CD4-positive, alpha-beta T cell treated with Interleukin-6 at 100 ng/mL for 8 hours (primary cell): ENCODE measurements around the gene SMOC2.

ENCODE experiments used
- DNase-seq: peaks from one replicate; pipeline ENCODE4 v3.0.0-alpha.2; 2020; ENCODE audit warnings: mixed read lengths, low spot score

SMOC2 gene

DNA sequence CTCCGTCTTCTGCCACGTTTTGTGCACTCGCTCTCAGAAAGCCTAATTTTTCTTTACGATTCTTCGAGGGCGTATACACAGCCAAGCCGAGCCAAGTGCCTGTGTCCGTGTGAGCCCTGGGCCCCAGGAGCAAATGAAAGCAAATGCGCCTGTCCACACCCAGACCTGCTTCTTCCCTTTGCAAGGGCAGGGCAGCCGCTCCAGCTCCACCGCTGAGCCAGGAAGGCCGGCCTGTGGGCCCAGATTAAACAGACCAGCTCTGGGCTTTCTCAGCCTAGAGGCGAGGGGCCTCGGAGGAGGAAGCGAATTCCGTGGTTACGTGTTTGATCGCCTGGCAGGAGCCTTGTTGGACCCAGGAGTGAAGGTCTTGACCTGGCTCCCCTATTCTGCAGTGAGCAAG is 184.6 kb downstream of the SMOC2 start:
- DNase-seq = no peak

DNA sequence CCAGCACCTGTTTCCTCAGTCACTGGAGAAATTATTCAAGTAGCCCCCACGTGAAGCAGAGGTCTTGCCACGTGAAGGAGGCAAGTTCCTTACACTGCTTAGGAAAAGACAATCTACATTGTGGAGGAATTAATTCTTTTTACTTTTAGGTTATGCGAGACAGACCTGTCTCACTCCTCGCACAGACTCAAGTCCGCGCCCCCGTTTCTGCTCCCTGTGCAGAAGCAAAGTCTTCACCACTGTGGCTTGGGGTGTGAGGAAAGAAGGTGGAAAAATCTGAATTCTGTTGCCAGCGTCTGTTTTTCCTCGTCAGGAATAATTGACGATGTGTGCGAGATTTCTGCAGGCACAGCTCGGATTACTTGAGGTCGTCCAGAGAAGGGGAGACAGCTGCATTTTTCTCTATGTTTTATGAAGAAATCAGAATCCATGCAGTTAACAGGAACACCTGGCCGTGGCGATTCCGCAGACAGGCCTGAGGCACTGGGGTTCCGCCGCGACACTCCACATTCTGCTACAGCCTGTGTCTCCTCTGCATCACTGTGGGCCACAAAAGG is 185.1 kb downstream of the SMOC2 start:
- no peak for DNase-seq

DNA sequence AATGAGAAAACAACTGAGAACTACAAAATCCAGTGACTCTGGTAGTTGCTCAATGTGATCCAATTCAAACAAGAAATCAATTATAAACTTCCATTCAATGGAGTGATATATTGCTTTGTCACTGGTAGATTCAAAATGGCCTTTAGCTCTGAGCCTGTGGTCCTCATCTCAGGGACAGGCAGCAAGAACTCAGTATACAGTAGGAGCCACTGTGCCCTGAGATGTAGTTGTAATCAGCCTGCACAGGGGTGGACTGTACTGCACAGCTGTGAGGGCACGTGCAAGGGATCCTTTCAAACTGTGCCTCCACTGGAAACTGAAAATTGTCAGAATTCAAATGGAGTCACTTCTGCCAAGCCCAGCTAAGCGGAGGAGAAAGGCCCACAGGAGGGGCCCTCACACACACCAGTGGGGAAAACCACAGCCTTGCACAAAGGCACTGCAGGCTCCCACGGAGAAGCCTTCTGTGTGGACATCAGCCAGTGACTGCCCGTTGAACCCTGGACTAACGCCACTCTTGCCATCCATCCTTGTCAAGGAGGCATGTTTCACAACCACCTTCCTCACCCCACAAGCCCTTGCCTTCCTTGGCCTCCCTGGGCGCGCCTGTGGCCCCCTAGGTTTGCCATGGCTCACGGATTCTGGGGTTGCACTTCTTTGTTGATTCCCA is 186.7 kb downstream of the SMOC2 start:
- DNase-seq = no peak

DNA sequence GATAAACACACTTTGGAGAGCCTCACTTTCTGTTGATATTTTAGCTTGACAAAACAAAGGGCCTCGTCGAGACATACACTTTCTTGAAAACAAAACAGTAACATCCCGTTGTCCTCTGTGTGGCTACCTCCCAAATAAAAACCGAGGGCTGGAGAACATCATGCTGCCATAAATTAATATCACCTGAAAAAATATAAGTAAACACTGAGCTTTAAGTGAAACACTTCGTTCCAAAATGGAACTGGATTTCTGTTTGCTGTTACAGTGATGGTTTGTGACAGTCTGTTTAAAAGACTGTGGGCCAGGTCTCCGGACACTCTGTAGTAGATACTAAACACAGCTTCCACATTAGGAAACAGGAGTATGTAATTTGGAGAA is 187.2 kb downstream of the SMOC2 start:
- no peak for DNase-seq

DNA sequence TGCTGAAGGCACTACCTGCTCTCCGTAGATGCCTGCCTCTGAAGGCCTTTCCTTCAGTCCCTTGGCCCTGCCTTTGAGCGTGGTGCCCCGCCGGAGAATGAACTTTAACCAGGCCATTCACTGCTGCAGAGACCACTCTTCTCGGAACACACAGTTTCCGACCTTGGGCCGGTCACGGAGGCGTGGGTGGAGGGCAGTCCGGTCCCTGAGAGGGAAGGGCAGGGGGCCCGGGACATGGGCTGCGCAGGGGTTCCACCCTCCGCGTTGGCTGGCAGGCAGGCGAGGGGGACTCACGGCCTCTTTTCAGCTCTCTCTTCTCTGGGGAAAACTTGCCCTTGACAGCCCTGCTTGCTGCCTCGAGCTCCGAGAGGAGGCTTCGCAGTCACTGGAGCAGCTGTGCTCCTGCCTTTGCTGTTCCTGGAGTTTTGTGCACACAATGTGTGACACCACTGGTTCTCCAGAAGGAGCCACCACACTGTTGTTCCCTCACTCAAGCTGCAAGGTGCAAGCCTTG is 187.8 kb downstream of the SMOC2 start:
- no peak for DNase-seq

DNA sequence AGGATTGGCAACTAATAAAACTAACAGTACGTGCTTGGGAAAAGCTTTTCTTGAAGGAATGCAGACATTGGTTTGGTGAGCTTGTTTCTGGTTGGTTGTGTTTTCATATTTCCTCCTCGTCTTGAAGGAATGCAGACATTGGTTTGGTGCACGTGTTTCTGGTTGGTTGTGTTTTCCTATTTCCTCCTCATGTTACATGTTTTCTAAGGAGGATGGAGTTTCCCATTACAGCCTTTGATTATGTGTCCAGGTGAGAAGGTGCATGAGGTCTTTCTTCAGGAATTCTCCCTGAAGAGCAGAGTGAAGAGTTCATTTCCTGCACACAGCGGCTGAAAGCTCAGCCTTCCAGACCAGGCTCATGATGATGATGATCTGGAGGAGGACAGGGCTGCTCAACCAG is 190.6 kb downstream of the SMOC2 start:
- DNase-seq = no peak

DNA sequence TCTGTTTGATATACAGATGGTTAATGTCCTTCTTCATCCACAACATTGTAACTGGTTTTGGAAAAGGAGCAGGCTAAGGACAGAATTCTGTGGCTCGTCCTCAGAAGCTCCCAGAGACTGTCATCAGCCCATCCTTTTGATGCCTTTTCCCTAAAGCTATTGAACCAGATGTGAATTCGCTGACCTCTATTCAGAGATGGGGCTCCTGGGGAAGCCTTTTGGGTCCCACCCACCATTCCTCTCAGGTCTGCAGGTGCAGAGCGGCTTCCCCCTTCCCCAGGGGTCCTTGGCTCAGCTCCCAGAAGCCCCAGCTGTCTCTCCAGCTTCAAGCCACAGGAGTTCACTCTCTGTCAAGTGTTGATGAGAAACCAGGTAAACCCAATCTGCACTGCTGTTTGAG is 191.7 kb downstream of the SMOC2 start:
- no peak for DNase-seq

DNA sequence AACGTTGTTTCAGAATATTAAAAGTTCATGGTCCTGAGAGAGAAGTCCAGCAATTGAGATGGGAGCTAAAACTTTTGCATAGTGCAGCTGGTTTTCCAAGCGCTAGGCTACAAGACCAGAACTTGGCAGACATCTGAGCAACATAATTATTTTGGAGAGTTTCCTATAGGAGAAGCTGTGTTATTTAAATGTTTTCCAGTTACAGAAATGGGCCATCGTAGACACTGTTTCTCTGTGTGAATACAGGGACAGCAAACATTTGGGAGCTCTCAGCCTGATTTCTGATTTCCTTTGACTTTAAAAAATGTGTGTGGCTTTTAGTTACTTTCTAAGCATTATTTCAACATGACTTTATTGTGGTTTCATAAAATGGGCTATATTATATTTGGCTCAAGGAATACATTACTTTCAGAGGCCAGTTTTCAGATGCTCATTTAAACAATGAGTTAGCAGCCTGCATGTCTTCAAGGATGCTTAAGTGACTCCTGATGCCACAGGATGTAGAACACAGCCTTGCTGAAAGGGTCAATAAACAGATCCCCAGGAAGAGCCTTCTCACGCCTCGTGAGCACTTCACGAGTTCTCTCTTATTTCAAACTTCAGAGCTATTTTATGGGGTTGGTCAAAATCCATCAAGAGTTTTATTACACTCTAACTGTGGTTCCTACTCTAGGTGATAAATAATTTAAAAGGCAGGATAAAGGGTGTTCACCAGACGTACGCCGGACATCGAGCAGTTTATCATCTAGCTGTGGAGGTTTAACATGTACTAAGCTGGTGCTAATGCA is 193.8 kb downstream of the SMOC2 start:
- DNase-seq = no peak

DNA sequence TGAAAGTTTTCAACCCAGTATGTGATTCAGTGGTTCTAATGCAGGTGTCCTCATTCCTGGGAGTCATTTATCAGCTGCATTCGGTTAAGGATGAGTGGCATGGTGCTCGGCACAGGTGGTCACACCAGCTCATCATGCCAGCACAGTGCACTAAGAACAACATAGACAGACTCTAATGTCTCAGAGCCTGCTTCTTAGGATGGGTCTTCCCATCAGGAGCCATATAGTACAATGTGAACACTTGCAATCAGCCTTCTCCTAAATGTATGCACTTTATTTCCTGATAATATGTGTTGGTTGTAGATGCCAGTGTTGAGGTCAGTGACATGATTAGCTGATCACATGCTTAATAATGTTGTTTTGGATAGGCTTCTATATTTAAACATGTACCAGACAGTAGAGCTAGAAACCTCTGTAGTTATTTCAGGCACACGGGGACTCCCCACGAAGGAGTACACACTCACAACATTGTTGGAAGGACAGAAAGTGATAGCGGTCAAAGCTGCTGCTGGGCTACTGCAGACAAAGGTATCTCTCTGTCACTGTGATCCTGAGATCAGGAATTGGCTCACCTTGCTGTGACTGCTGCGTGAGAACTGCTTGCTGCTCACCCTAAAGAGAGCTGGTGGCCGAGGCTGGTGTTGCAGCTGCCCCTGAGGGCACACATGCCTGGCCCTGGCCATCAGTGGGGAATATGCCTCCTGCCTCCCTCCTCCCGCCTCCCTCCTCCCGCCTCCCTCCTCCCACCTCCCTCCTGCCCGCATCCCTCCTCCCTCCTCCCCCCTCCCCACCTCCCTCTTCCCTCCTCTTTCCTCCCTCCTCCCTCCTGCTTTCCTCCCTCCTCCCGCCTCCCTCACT is 195.4 kb downstream of the SMOC2 start:
- no peak for DNase-seq

DNA sequence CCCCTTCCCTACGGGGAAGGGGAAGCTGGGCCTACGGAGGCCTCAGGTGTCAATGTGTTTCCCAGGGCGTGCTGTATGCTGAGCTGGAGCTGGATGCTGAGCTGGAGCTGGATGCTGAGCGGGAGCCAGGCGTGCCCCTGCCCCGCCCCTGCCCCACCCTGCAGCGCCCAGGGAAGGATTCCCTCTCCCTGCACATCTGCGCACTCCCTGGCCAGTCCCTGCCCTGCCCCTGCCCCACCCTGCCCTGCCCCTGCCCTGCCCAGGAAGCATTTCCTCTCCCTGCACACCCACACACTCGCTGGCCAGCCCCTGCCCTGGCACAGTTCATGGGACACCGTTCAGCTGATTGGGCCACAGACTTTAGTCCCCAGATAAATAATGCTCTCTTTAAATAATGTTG is 196.8 kb downstream of the SMOC2 start:
- DNase-seq = no peak

DNA sequence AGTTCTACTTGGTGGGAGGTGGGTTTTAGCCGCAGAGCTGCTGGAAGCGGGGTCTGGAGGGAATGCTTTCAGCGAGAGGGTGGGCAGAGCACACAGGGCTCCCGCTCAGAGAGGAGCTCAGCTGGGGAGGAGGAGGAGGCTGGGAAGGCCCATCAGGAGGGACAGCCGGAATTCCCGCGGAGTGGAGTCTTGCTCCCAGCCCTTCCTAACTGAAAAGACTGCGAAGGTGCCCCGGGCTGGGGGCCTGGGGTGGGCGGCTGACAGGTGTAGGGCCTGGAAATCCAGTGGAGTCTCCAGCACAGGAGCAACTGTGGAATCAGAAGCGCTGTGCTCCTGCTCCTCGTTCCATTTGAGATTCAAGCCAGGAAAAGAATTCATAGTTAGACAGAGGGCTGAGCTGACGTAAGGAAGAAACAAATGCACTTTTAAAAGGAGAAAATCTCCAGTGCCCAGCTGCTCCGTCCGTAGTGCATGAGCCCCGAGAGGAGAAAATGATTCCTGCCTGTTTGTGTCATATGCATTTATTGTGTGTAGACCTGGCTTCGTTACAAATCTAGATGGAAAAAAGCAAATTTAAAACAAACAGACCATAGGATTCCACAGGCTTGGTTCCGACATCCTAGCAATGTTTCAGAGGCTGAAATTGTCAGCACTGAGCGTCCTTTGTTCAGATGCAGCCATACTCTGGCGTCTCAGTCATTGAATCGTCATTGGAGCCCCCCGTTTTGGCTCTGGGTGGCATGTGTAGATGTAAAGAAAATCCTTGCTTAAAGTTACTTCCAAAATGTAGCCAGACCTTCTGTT is 197.7 kb downstream of the SMOC2 start:
- no peak for DNase-seq

DNA sequence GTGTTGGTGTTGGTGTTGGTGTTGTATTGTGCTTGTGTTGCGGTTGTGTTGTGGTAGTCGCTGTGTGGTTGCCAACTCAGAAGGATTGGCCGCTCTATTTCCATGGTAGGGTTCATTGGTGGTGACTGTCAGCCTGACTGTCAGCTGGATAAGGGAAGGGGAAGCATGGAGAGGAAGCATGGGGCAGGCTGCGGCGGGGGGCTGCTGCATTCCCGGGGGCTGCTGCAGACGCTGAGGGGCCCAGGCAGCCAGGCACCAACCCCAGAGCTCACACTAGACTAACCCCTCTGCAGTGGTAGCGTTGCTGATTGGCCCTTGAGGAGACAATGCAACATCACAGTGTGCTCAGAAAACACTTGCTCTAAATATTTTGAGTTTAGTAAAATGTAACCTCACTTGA is 199.2 kb downstream of the SMOC2 start:
- no peak for DNase-seq

DNA sequence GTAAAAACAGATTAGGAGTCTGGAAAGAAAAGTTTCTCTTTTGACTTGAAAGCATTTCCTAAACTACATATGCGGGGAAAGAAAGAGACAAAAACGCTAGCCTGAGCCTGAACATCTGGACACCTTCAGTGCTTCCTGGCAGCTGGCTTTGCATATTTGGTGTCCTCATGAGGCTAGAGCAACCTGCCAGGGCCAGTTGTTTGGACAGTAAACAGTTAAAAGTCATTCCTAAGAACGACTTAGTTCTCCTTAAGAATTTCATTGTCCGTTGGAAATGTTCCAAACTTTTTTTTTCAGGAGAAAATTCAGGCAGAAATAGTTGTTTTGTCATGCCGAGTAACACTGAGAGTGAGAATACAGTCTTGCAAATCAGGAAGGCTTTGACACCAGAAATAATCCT is 199.8 kb downstream of the SMOC2 start:
- DNase-seq = no peak

DNA sequence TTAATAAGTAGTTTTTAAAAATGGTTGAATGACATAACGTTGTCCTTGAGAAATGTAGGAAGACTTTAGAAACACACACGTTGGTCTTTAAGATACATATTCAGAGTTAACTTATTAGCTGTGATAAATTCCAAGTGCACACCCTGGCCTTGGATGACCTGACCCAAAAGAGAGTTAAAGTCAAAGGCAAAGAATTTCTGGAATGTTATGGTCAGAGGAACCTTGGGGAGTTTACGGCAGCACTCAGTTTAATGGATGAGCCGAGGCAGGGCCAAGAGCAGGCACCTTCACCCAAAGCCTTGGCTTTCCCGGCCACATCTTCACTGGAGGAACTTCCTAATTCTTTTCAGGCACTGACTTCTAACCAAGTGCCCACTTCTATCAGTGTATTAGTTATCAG is 200.5 kb downstream of the SMOC2 start:
- DNase-seq = no peak

DNA sequence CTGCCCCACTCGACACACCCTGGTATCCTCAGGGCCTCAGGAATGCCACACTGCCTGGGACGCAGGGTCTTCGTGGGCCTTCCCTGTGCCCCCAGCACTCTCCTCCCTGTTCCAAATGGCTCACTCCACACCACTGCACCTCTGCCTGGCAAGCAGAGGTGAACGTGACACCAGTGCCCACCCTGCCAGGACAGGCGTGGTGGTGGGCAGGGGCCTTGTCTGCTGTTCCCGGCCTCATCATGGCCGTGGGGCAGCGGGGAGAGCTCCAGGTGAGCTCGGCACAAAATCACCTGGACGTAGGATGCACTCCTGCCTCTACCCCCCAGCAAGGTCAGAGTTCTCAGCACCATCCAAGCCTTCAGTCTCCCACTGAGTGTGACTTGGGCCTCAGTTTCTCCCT is 202.4 kb downstream of the SMOC2 start:
- no peak for DNase-seq

DNA sequence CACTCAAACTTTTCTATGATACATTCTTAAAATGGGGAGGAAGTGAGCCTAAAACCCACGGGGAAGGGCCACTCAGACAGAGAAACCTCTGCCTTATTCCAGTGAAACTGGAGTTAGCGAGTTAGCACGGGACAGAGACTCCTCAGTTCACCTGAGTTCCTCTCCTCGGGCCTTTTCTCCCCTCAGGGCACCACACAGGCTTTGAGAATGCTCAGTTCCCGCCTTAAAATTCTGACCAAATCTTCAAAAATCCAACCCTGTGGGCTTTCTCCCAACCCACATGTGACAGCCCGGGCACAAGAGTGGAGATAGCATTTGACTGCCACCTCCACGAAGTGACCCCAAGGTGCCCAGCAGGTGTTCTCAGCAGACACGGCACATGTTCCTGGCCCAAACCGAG is 204.3 kb downstream of the SMOC2 start:
- no peak for DNase-seq

DNA sequence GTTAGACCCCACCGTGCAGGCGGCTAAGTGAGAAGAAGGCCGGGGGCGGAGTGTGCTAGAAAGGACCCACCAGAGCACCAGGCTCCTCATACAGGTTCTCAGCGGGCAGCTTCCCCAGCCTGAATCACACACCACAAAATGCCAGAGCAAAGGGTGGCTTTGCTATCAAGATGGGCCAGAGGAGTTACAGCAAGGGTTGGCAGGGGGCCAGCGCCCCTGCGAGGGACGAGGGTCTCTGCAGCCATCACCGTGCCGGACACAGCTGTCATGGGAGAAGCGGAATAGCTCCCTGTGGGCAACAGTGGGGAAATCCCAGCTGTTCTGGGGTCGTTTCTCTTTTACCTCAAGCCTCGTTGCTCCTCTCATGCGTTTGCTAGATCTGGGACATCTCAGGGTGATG is 206.3 kb downstream of the SMOC2 start:
- no peak for DNase-seq

DNA sequence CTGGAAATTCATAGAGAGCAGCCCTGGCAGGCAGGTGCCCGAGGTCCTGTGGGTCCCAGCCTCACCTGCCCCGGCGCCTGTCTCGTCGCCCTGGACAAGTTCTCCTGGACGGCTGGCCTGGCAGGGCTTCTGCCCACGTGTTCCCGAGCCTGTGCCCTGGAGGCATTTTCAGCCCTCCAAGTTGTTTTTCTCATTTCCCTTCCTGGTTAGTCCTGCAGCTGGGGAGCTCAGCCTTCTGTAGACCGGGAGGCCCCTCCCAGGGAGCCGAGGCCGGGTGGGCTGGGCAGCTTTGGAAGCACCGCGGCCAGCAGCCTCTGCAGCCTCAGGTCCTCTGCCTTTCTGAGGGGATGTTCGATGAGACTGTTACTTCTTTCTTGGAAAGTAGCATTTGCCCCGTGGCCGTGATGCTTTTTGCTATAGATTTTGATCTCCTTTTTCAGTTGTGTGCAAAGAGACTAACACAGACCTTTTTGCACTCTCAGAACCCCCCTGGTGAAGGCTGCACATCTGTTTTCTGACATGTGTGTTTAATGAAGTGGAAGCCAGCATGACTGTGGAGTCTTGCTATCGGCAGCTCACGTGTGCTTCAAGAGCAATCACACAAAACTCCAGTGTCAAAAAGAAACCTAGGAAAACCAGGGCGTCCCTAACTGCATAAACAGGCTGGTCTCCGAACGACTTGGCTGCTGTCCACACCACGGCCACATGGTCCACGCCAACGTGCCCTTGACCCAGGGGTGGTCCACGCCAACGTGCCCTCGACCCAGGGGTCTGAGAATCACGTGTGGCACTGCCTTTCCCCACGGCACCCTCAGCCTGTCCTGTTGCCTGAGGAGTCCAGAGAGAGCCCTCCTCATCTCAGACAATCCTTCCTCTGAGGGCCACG is 207.5 kb downstream of the SMOC2 start:
- no peak for DNase-seq

DNA sequence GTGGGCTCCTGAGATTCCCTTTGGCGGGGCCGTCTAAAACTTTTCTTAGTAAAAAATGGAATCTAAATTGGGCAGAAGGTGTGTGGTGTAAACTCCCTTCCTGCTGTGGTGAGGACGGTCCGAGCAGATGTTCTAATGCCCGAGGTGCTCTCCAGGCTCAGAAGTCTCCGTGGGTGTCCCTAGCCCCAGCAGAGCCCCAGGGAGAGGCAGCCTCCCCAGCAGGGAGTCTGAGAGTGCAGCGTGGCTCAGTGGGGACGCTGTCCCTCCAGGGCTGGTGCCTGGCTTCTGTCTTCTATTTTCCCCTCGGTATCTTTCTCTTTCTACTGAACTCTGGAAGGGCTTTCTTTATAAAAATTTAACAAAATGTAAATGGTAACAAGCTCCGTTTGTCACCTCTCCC is 208.2 kb downstream of the SMOC2 start:
- DNase-seq = no peak

DNA sequence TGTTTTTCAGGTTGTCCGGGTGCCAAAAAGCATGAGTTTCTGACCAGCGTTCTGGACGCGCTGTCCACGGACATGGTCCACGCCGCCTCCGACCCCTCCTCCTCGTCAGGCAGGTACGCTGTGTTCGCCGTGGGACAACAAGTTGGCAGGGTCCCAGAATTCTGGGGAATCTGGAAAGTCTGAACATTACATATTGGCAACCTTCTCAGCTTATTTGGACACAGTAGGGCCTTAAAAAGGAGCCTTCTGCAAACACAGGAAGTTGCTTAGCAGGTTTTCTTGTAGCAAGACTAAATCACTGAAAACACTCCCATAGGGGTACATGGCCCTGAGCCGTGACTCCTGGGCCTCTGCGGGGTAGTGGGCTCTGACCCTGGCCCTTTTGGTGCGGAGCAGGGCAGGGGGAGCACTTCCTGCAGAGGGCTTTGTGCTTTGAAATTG is 209.7 kb downstream of the SMOC2 start:
- DNase-seq = no peak
